ENCODE measurements around the gene PTPRD. TPM values are rescaled to one million over a fixed set of nuclear protein-coding genes. Genes with fewer than 3 reads are reported as not detected.

The PTPRD gene
- total RNA-seq, 4 donors from 2014 or later = 19.6 to 78.9 (median 45.6) TPM

GRCh38 chr9:10014889-10015288 lies 597.9 kb downstream of the PTPRD start:
- H3K4me3 ChIP-seq (replicated peaks in 1 of 3) = no peak overlapping the region
- intact Hi-C loops (cut with DNase I) = no loop called here
- H3K9me3 ChIP-seq = no peaks in the 10 kb centered on the region
- WGBS, 2 donors = 91 to 92% methylated on average over 2 of the region's 2 CpGs
- DNase-seq = no peak
- H3K4me1 ChIP-seq = no peaks in the 10 kb centered on the region
- H3K36me3 ChIP-seq = no peaks in the 10 kb centered on the region
- TF ChIP-seq CTCF (IDR thresholded peaks at IDR 0.05) (no peak), POLR2A (IDR thresholded peaks at IDR 0.05) (no peak)
- no peak overlapping the region for H3K27ac ChIP-seq
- H3K27me3 ChIP-seq = no peaks in the 10 kb centered on the region

- H3K9me3 ChIP-seq = no peaks in the 10 kb centered on the region
- H3K27me3 ChIP-seq = no peaks in the 10 kb centered on the region
- intact Hi-C loops (cut with DNase I) = no loop called here
- H3K27ac ChIP-seq = no peak overlapping the region
- TF ChIP-seq CTCF (IDR thresholded peaks at IDR 0.05) = no peak
- no peak for TF ChIP-seq POLR2A (IDR thresholded peaks at IDR 0.05)
- DNase-seq = no peak
- 81 to 82% methylated on average over 3 of the region's 3 CpGs for WGBS, 2 donors
- H3K36me3 ChIP-seq = no peaks in the 10 kb centered on the region
- no peak overlapping the region for H3K4me3 ChIP-seq (replicated peaks in 1 of 3)
- no peaks in the 10 kb centered on the region for H3K4me1 ChIP-seq
These were observed 603.4 kb downstream of the PTPRD start for GRCh38 chr9:10009401-10009800.

GRCh38 chr9:10008101-10008799 lies 604.6 kb downstream of the PTPRD start:
- Histone ChIP-seq H3K4me1 (no peaks in the 10 kb centered on the region), H3K4me3 (replicated peaks in 1 of 3) (no peak overlapping the region), H3K9me3 (no peaks in the 10 kb centered on the region), H3K27ac (no peak overlapping the region), H3K36me3 (no peaks in the 10 kb centered on the region), H3K27me3 (no peaks in the 10 kb centered on the region)
- intact Hi-C loops (cut with DNase I) = no loop called here
- TF ChIP-seq POLR2A (IDR thresholded peaks at IDR 0.05) (no peak), CTCF (IDR thresholded peaks at IDR 0.05) (no peak)
- no peak for DNase-seq
- 52 to 60% methylated on average over 1 of the region's 1 CpG for WGBS, 2 donors

GRCh38 chr9:10007356-10007755 lies 605.4 kb downstream of the PTPRD start:
- H3K4me3 ChIP-seq (replicated peaks in 1 of 3) = no peak overlapping the region
- TF ChIP-seq POLR2A (IDR thresholded peaks at IDR 0.05) (no peak), CTCF (IDR thresholded peaks at IDR 0.05) (no peak)
- WGBS, 2 donors = 86 to 87% methylated on average over 5 of the region's 5 CpGs
- H3K27ac ChIP-seq = no peak overlapping the region
- H3K9me3 ChIP-seq = no peaks in the 10 kb centered on the region
- H3K4me1 ChIP-seq = no peaks in the 10 kb centered on the region
- intact Hi-C loops (cut with DNase I) = no loop called here
- DNase-seq = no peak
- no peaks in the 10 kb centered on the region for H3K27me3 ChIP-seq
- no peaks in the 10 kb centered on the region for H3K36me3 ChIP-seq

- intact Hi-C loops (cut with DNase I) = no loop called here
- Histone ChIP-seq H3K27ac (no peak overlapping the region), H3K4me1 (no peaks in the 10 kb centered on the region), H3K36me3 (no peaks in the 10 kb centered on the region), H3K9me3 (no peaks in the 10 kb centered on the region), H3K4me3 (replicated peaks in 1 of 3) (no peak overlapping the region), H3K27me3 (no peaks in the 10 kb centered on the region)
- WGBS, 2 donors = 57 to 59% methylated on average over 4 of the region's 4 CpGs
- no peak for DNase-seq
- no peak for TF ChIP-seq CTCF (IDR thresholded peaks at IDR 0.05)
- no peak for TF ChIP-seq POLR2A (IDR thresholded peaks at IDR 0.05)
These were observed 607.6 kb downstream of the PTPRD start for GRCh38 chr9:10005206-10005605.

All from thyroid gland (tissue), 4 donors.